H1 (cell line): ENCODE measurements around the gene PPP4R1. TPM values are rescaled to one million over a fixed set of nuclear protein-coding genes. Genes with fewer than 3 reads are reported as not detected.

ENCODE experiments used
- CTCF ChIA-PET: fragments of 300-600 bp; sonication (Branson Sonifier 250); formaldehyde crosslinking; loops from one replicate; lab custom pipeline; 2021; ENCODE audit not compliant: partially characterized antibody; lab: Charles Lee
- POLR2A ChIA-PET: fragments of 300-600 bp; sonication (Branson Sonifier 250); formaldehyde crosslinking; loops from one replicate; lab custom pipeline; 2021; ENCODE audit warnings: inconsistent platforms; ENCODE audit not compliant: partially characterized antibody; lab: Charles Lee
- DNase-seq, 2 experiments: peaks; one replicate each; pipeline versions ENCODE4 v3.0.0 to v3.0.0-alpha.2; 2010 to 2022; ENCODE audit warnings: low spot score in 2 of 2, low read depth in 1 of 2, mixed read lengths in 1 of 2
- FAIRE-seq: peaks from 2 replicates; lab custom pipeline; 2011; peaks lifted over from hg19 to GRCh38; lab: Jason Lieb, UNC
- H2AFZ ChIP-seq: 2 replicates; pipeline ENCODE4 v1.8.1; 2012; ENCODE audit warnings: low read length, inconsistent platforms
- H2AK5ac ChIP-seq: 2 replicates; pipeline ENCODE4 v1.6.1; 2013; ENCODE audit warnings: low read depth, low read length
- H2BK120ac ChIP-seq: replicated peaks from 2 replicates; pipeline ENCODE3; 2013; ENCODE audit warnings: low read depth, low read length, inconsistent platforms
- H2BK12ac ChIP-seq: 2 replicates; pipeline ENCODE4 v1.6.1; 2013; ENCODE audit warnings: low read depth, low read length
- H2BK15ac ChIP-seq: 2 replicates; pipeline ENCODE4 v1.6.1; 2013; ENCODE audit warnings: low read length
- H2BK20ac ChIP-seq: 2 replicates; pipeline ENCODE4 v1.6.1; 2013; ENCODE audit warnings: low read length
- H2BK5ac ChIP-seq: 2 replicates; pipeline ENCODE4 v1.6.1; 2013; ENCODE audit warnings: low read depth, low read length
- H3K14ac ChIP-seq: 2 replicates; pipeline ENCODE4 v1.6.1; 2013; ENCODE audit warnings: inconsistent platforms; ENCODE audit not compliant: insufficient read length
- H3K18ac ChIP-seq: 2 replicates; pipeline ENCODE4 v1.6.1; 2013; ENCODE audit warnings: low read length; ENCODE audit errors: extremely low read depth
- H3K23ac ChIP-seq: 2 replicates; pipeline ENCODE4 v1.6.1; 2013; ENCODE audit warnings: inconsistent platforms; ENCODE audit not compliant: insufficient read length
- H3K23me2 ChIP-seq: 2 replicates; pipeline ENCODE4 v1.6.1; 2013; ENCODE audit warnings: low read depth, low read length
- H3K27ac ChIP-seq: 2 replicates; pipeline ENCODE4 v1.6.1; 2011; ENCODE audit warnings: low read depth, low read length, inconsistent platforms
- H3K27me3 ChIP-seq, 4 experiments: replicated peaks in 1 of 4; 1 replicate in 1 of 4; 2 replicates in 3 of 4; pipeline versions ENCODE4 v1.6.1 to v1.8.1; 2011 to 2013; ENCODE audit warnings: low read length in 3 of 4, mild to moderate bottlenecking in 3 of 4, inconsistent platforms in 2 of 4, mixed read lengths in 2 of 4, moderate library complexity in 1 of 4; ENCODE audit not compliant: control insufficient read depth in 3 of 4, insufficient read depth in 3 of 4; ENCODE audit errors: extremely low read depth in 1 of 4
- H3K36me3 ChIP-seq, 4 experiments: 2 replicates each; pipeline versions ENCODE4 v1.6.1 to v1.8.1; 2011 to 2013; ENCODE audit warnings: mild to moderate bottlenecking in 4 of 4, low read length in 3 of 4, moderate library complexity in 2 of 4, control low read depth in 1 of 4, inconsistent platforms in 1 of 4; ENCODE audit not compliant: insufficient read depth in 4 of 4, control insufficient read depth in 2 of 4
- H3K4ac ChIP-seq: replicated peaks from 2 replicates; pipeline ENCODE3; 2013; ENCODE audit warnings: low read length, low read depth, mixed read lengths, inconsistent platforms; ENCODE audit not compliant: insufficient read length
- H3K4me1 ChIP-seq, 4 experiments: replicated peaks in 1 of 4; 1 replicate in 1 of 4; 2 replicates in 3 of 4; pipeline versions ENCODE4 v1.6.1 to v1.8.1; 2011 to 2013; ENCODE audit warnings: low read length in 3 of 4, inconsistent platforms in 2 of 4, mixed read lengths in 1 of 4; ENCODE audit not compliant: insufficient read depth in 4 of 4, control insufficient read depth in 3 of 4
- H3K4me2 ChIP-seq, 2 experiments: 2 replicates each; pipeline versions ENCODE4 v1.6.1 to v1.8.1; 2011 to 2013; ENCODE audit warnings: low read depth in 2 of 2, low read length in 2 of 2, control low read depth in 1 of 2, inconsistent platforms in 1 of 2, mild to moderate bottlenecking in 1 of 2; ENCODE audit not compliant: insufficient read depth in 1 of 2
- H3K4me3 ChIP-seq, 4 experiments: fragments of 200-600, 300-600 bp in 1 of 4; sonication (generic), shearing (Covaris generic), sonication (Bioruptor Twin) in 1 of 4; 2 replicates each; pipeline versions ENCODE4 v1.5.1 to v1.8.1; 2011 to 2016; ENCODE audit warnings: low read length in 4 of 4, low read depth in 3 of 4, control low read depth in 2 of 4, inconsistent platforms in 2 of 4, mild to moderate bottlenecking in 2 of 4, mixed read lengths in 1 of 4, moderate library complexity in 1 of 4; ENCODE audit not compliant: insufficient read depth in 2 of 4; ENCODE audit errors: extremely low read depth in 1 of 4
- H3K56ac ChIP-seq: replicated peaks from 2 replicates; pipeline ENCODE3; 2013; ENCODE audit warnings: low read depth, mild to moderate bottlenecking, mixed read lengths, low read length, inconsistent platforms; ENCODE audit not compliant: insufficient read length
- H3K79me1 ChIP-seq: 2 replicates; pipeline ENCODE4 v1.6.1; 2013; ENCODE audit warnings: low read depth, low read length, control low read depth
- H3K79me2 ChIP-seq, 2 experiments: 2 replicates each; pipeline versions ENCODE4 v1.6.1 to v1.8.1; 2012 to 2013; ENCODE audit warnings: low read length in 2 of 2, mild to moderate bottlenecking in 2 of 2, inconsistent platforms in 1 of 2; ENCODE audit not compliant: insufficient read depth in 2 of 2, control insufficient read depth in 1 of 2
- H3K9ac ChIP-seq, 4 experiments: replicated peaks in 1 of 4; 1 replicate in 1 of 4; 2 replicates in 3 of 4; pipeline versions ENCODE4 v1.6.1 to v1.8.1; 2011 to 2013; ENCODE audit warnings: low read depth in 3 of 4, low read length in 3 of 4, control low read depth in 2 of 4, mild to moderate bottlenecking in 2 of 4, moderate library complexity in 2 of 4, inconsistent platforms in 1 of 4; ENCODE audit errors: extremely low read depth in 1 of 4
- H3K9me3 ChIP-seq, 2 experiments: 2 replicates each; pipeline versions ENCODE4 v1.6.1 to v1.8.1; 2012 to 2013; ENCODE audit warnings: mild to moderate bottlenecking in 2 of 2, moderate library complexity in 2 of 2, control low read depth in 1 of 2, inconsistent platforms in 1 of 2, low read depth in 1 of 2, low read length in 1 of 2, mixed read lengths in 1 of 2; ENCODE audit not compliant: insufficient read depth in 2 of 2
- H4K20me1 ChIP-seq, 2 experiments: replicated peaks in 1 of 2; 2 replicates each; pipeline versions ENCODE3 to v1.8.1; 2011 to 2013; ENCODE audit warnings: inconsistent platforms in 2 of 2, low read length in 2 of 2, mild to moderate bottlenecking in 1 of 2; ENCODE audit not compliant: insufficient read depth in 2 of 2, control insufficient read depth in 1 of 2
- H4K5ac ChIP-seq: 2 replicates; pipeline ENCODE4 v1.6.1; 2013; ENCODE audit warnings: low read length, low read depth, mixed read lengths, inconsistent platforms; ENCODE audit not compliant: insufficient read length
- H4K8ac ChIP-seq: 2 replicates; pipeline ENCODE4 v1.8.0; 2013; ENCODE audit warnings: mild to moderate bottlenecking, moderate library complexity, low read length, inconsistent platforms; ENCODE audit not compliant: insufficient read depth; ENCODE audit errors: extremely low read depth
- H4K91ac ChIP-seq: replicated peaks from 2 replicates; pipeline ENCODE3; 2013; ENCODE audit warnings: low read length, mixed read lengths, inconsistent platforms; ENCODE audit not compliant: insufficient read length
- CBX5 ChIP-seq: fragments of 300-800, 300-1000 bp; sonication (generic); IDR thresholded peaks from 2 replicates; pipeline ENCODE4 v1.7.1; 2016; ENCODE audit warnings: antibody characterized with exemption, low read length, low read depth
- WGBS, 2 experiments: shearing (Covaris generic) in 1 of 2; methylation state at CpG; one replicate each; pipeline versions ENCODE4 v1.1.6 to v1.1.7; 2013 to 2015; ENCODE audit warnings: low lambda C conversion rate in 2 of 2, mixed read lengths in 2 of 2, inconsistent platforms in 1 of 2, low coverage in 1 of 2, missing lambda C conversion rate in 1 of 2; ENCODE audit not compliant: insufficient replicate concordance in 2 of 2, insufficient coverage in 1 of 2, insufficient read length in 1 of 2; ENCODE audit errors: extremely low coverage in 1 of 2, missing lambda C conversion rate in 1 of 2; 5-methylcytosine and 5-hydroxymethylcytosine counted together
- polyA plus RNA-seq, 7 experiments: library from polyadenylated mRNA; depleted of rRNA in 3 of 7; stranded (reverse) in 5 of 7; unstranded in 2 of 7; fragments of >200 nt in 5 of 7; fragments of 200-250 nt in 2 of 7; gene quantifications; 1 replicate in 5 of 7; 2 replicates in 1 of 7; 4 replicates in 1 of 7; pipeline versions ENCODE4 v1.2.1 to v1.2.3, GENCODE V29; 2011 to 2013; ENCODE audit warnings: missing spikeins in 2 of 7, mixed read lengths in 2 of 7
- total RNA-seq: library from RNA; stranded (reverse); fragmentation: NEBNext Ultra II Directional; extraction: Animal tissue kit (Norgen Biotek cat#: 25700); gene quantifications from 2 replicates; pipeline ENCODE4 v1.2.1, GENCODE V29; 2021
- TF ChIP-seq, protein P1 (sequence below): IDR thresholded peaks from 2 replicates; pipeline ENCODE4 v1.6.1; 2012; ENCODE audit warnings: inconsistent platforms
- TF ChIP-seq, protein P2 (sequence below): IDR thresholded peaks from 2 replicates; pipeline ENCODE4 v1.6.1; 2011; ENCODE audit warnings: low read depth, mild to moderate bottlenecking, low read length; ENCODE audit not compliant: insufficient read depth

The PPP4R1 gene
- total and polyA plus RNA-seq, 2 of the 8 experiments (the other 6 are each of a cell fraction or from before 2014, with no cell fraction given), result 67.4 to 96.1 TPM

DNA sequence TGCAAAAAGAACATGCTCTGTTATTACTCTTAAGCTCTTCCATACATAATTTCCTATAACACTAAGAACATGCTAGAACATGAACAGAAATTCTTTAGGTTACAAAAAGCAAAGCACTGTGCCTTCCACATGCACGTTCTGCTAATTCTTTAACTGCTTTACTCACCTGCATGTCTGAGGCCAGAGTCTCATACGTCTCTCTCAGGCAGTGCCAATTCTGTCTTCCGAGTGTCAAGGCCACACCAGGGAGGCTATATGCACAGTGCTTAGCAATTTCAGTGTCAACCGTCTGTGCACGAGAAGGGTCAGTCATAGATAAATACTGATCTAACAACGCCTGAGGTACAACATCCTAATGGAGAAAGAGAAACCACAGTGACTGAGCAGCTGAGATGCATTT is 55.1 kb downstream of the PPP4R1 start:
- Histone ChIP-seq H3K4ac (no peak overlapping the region), H3K9ac (no peak overlapping the region), H3K27ac (no peak overlapping the region), H3K79me1 (no peaks in the 10 kb centered on the region), H3K9me3 (no peaks in the 10 kb centered on the region), H3K79me2 (no peaks in the 10 kb centered on the region), H3K23ac (no peak overlapping the region), H3K56ac (no peak overlapping the region), H3K36me3 (peaks cover 9 to 68% (median 47%) of the 10 kb centered on the region in 4 experiments), H4K5ac (no peak overlapping the region), H2BK5ac (no peak overlapping the region), H3K18ac (no peak overlapping the region), H3K4me2 (no peak overlapping the region), H2BK120ac (no peak overlapping the region), H3K27me3 (peaks cover 0 to 1% (median 0%) of the 10 kb centered on the region in 4 experiments; a peak in 1 of 7 replicates), H2AFZ (no peak overlapping the region), H3K23me2 (no peaks in the 10 kb centered on the region), H3K4me1 (no peaks in the 10 kb centered on the region), H4K8ac (no peak overlapping the region), H4K91ac (no peak overlapping the region), H2BK20ac (no peak overlapping the region), H3K14ac (no peak overlapping the region), H2AK5ac (no peak overlapping the region), H2BK15ac (no peak overlapping the region), H4K20me1 (no peaks in the 10 kb centered on the region), H2BK12ac (no peak overlapping the region), H3K4me3 (no peak overlapping the region)
- WGBS, 2 experiments, result 90% methylated on average over 6 of the region's 6 CpGs; no CpG with 5 or more reads in 1 of the 2 experiments
- DNase-seq (no peak), FAIRE-seq (no peak)
- CTCF ChIA-PET, result interaction anchor here (5.6 kb wide), 1 partner anchor 16 kb away, joined by 42 read pairs; no protein-coding TSS in a partner anchor
- TF ChIP-seq CBX5, result no peak
- TF ChIP-seq, protein P1, sequence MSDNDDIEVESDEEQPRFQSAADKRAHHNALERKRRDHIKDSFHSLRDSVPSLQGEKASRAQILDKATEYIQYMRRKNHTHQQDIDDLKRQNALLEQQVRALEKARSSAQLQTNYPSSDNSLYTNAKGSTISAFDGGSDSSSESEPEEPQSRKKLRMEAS, result no peak
- TF ChIP-seq, protein P2, sequence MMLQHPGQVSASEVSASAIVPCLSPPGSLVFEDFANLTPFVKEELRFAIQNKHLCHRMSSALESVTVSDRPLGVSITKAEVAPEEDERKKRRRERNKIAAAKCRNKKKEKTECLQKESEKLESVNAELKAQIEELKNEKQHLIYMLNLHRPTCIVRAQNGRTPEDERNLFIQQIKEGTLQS, result no peak
- POLR2A ChIA-PET, result interaction anchor here (0.9 to 1.0 kb wide), 2 partner anchors 8 to 11 kb away, joined by 3 read pairs; no protein-coding TSS in a partner anchor
